HG03064 (cell line): Measurements from ENCODE around the gene CCDC27.
A peak's percentile ranks its signal among the peaks of the same experiment; 100 is the strongest.
"Not testable (repeated sequence)": the region's sequence is repeated elsewhere in the genome, so short reads cannot be mapped to it uniquely, and the experiment has no call there.

Source experiments
- ATAC-seq: cut with Tn5 transposase; IDR thresholded peaks from one replicate; pipeline ENCODE4 v1.9.1; 2021; ENCODE audit warnings: low read depth; ENCODE audit not compliant: unreplicated experiment

CCDC27 gene

DNA sequence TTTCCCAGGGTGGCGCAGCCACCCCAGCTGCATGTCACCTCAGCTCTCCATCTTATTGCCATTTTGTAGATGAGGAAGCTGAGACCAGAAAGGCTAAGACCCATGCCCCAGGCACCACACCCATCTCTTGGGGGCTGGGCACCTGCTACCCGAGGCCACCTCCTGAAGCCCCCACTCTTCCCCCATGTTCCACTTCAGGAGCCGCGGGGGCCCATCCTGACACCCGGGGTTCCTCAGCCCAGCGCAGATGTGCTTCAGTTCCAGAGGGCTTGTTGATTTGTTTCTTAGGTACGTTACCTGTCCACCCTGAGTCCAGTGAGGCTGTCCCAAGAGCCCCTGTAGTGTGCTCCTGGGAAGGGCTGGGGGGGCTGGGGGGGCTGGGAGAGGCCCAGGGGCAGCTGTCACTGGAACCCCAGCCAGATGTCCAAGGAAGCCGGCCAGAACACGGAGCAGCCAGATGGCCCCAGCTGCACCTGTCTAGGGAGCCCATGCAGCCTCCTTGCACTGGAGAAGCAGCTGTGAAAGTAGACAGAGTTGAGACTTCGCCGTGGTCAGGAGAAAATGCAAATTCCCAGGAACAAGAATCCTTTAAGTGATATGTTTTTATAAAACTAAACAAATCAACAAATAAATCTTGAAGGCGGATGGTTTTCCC lies 17.1 kb upstream of the CCDC27 start:
- ATAC-seq, result no peak

DNA sequence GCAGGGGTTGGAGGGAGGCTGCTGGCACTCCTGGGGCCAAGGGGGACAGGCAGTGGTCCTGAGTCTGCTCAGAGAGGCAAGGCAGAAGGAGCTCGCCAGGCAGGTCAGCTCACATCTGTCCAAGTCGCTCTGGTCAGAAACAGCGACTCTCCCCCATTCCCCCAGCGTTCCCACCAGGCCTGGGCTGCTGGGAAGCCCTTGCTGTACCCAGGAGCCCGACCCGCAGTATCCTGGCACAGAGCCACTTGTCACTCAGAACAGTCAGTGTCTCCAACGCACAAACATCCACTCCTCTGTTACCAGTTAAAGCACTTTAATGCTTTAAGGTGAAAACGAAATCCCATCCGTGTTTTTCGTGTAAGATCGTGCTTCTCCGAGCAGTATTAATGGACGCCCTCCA lies 16.6 kb upstream of the CCDC27 start:
- no peak for ATAC-seq

GRCh38 chr1:3736131-3736561 lies 16.1 kb upstream of the CCDC27 start:
- no peak for ATAC-seq

DNA sequence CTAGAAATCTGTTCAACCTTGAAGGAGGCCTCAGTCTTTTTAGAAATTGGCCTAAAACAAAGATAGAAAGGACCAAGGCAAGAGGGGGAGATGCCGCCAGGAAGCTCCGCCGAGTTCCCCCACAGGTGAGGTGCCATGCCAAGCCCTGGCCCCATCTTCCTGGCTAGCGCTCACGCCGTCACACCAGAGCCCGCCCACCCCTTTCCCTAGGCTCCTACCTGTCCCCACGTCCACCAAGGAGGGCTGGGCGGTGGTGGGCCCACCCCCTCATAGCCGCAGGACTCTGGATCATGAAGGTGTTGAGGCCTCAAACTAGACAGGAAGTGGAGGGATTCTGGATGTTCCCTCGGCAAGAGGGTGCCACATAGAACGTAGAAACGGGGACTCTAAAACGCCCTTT lies 15.5 kb upstream of the CCDC27 start:
- no peak for ATAC-seq

DNA sequence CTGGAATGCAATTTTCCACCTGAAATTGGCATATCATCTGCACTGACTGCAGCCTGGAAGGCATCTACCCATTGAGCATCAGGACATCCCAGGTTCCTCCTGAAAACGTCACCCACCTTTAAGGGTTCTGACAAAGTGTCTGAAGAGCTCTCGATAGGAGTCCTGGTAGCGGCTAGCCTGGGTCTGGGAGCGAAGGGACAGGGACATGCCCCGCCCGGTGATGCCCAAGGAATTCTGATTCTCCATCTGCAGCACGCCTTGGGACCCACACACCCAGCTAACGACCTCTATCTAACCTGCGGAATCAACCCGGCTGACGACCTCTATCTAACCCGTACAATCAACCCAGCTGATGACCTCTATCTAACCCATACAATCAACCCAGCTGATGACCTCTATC lies 13.3 kb upstream of the CCDC27 start:
- no peak for ATAC-seq

DNA sequence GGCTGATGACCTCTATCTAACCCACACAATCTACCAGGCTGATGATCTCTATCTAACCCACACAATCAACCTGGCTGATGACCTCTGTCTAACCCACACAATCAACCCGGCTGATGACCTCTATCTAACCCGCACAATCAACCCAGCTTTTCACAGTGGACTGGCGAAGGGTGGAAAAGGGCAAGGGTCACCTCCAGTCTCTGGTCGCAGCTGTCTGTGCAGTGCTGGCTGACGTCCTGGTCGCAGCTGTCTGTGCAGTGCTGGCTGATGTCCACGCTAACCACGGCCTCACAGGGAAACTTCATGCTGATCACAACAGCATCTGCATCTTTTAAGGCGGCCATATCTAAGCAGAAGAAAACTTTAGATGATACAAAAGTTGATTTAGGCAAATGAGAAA lies 12.2 kb upstream of the CCDC27 start:
- ATAC-seq, result no peak

DNA sequence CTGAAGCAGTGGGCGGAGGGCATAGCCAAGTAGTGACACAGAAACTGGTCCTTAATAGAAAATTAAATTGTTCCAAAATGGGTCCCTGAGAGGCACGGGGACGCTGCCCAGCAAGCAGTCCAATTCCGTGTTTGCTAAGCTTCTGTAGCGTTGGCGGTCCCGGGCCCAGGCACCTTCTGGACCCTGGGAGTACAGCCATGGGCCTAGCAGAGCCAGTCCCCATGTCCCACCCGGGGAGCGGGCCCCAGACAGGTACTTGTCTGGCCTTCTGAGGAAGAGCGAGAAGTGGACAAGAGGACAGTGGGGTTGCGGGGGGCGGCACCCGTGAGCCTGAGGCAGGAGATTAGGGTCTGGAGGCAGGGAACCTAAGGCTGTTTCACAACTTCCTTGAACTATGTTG lies 11.5 kb upstream of the CCDC27 start:
- ATAC-seq, result no peak

DNA sequence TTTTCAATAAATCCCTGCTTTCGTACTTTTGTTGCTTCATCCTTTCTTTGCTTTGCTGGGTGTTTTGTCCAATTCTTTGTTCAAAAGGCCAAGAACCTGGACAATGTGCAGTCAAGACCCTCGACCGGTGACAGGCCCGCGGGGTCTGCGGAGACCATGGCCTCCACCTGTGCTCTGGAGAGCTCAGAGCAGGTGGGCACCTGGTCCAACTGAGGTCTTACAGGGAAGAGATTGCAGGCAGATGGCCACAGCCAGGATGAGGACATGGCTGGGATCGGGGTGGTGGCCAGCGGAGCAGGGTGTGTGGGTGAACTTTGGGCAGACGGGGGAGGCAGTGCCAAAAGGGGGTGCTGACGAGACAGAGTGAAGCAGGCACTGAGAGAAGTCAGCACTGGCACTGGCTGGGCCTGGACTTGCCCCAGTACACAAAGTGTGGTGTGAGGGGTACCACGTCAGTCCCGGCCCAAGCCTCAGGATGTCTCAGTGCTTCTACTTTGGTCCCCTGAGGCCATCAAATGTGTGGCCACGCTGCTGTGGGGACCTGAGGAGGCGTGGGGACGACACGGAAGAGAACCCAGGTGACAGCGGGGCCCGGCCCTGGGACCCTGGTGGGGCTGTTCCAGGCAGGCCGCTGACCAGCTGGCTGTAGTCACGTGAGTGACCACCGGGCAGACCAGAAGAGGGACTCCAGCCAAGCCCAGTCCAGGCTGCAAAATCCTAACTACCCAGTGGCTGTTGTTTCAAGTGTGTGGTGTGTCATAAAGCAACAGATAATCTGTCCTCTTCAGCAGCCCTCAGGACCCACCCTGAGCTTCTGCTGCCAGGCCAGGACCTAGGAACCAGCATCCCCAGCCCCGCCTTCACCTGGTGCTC lies 10.4 kb upstream of the CCDC27 start:
- no peak for ATAC-seq

DNA sequence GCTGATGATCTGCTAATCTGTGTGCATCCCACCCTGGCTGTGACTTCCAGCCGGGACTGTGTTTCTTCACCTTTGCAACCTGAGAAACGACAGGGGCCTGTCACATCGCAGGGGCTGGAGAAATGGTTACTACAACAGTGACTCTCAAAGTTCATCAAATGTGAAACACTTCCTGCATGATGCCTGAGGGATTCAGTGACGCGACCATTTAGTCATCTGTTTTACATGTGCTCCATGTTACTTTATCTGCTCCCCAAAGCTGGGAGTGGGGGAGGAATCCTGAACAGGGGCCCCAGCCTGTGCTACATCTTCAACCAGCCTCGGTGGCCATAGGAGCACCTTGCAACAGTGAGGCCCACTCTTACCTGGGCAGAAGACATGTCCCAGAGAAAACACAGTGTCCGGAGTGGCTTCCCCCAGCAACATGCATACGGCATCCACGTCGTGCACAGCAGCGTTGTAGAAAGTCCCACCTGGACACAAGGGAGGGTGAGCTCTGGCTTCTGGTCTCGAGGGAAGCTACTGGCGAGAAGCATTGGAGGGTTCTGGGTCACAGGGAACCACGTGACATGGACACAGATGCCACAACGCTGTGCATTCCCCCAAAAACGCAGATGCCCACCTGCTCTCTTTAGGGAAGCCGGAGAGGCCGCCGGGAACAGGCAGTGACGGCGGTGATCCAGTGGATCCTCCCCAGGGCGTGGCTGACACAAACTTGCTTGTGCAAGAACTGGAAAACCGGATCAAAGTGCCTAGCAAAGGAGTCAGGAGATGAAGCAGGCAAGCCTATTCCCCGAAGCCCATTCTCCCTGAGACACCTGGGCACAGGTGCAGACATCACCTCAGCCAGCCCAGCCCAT lies 9.6 kb upstream of the CCDC27 start:
- ATAC-seq, result no peak

- ATAC-seq, result no peak
These were observed 8.8 kb upstream of the CCDC27 start for GRCh38 chr1:3743421-3743820.

DNA sequence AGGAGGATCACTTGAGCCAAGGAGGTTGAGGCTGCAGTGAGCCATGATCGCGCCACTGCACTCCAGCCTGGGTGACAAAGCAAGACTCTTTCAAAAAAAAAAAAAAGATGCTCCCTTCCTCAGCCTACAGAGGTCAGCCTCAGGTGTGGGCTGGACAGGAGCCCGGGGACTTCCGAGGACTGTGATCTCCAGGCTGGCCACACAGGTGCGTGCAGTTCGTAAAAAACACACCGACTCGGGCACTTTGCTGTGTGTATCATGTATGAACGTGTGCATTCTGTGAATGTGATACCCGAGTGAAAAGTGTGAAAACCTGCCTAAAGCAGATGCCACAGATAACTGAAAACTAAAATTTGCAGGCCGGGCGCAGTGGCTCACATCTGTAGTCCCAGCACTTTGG lies 8.4 kb upstream of the CCDC27 start:
- no peak for ATAC-seq

DNA sequence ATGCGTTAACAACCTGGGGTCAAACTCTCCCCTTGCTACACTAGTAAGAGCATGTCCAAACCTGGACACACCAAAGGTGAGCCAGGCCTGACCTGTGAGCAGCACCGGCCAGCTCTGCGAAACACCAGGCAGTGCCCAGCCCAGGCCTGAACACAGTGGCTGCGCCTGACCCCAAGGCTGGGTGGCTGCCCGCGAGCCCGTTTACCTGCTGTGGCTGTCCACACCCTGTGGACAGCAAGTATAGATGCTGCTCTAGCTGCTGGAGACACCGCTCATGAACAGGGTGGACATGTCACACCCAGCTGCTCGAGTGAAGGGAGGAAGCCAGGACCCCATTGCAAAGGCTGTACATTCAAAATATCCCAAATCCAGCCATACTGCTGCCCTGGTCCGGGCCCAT lies 7.6 kb upstream of the CCDC27 start:
- ATAC-seq, result no peak

DNA sequence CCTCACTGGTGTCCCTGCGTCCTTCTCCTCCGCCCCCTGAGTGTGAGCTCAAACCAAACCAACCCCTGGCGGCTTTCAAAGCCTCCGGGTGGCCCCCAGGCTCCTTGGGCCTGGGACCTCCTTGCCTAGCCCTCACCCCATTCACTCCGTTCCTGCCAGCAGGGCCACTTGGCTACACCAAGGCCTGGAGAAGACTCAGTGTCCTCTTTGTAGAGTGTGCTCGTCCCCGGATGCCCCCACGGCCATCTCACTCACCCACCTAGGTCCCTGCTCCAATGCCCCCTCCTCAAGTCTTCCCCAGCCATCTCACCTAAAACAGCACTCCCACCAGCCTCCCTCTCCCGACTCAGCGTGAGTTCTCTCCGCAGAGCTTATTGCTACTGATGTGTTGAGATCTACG lies 7.2 kb upstream of the CCDC27 start:
- ATAC-seq, result no peak

DNA sequence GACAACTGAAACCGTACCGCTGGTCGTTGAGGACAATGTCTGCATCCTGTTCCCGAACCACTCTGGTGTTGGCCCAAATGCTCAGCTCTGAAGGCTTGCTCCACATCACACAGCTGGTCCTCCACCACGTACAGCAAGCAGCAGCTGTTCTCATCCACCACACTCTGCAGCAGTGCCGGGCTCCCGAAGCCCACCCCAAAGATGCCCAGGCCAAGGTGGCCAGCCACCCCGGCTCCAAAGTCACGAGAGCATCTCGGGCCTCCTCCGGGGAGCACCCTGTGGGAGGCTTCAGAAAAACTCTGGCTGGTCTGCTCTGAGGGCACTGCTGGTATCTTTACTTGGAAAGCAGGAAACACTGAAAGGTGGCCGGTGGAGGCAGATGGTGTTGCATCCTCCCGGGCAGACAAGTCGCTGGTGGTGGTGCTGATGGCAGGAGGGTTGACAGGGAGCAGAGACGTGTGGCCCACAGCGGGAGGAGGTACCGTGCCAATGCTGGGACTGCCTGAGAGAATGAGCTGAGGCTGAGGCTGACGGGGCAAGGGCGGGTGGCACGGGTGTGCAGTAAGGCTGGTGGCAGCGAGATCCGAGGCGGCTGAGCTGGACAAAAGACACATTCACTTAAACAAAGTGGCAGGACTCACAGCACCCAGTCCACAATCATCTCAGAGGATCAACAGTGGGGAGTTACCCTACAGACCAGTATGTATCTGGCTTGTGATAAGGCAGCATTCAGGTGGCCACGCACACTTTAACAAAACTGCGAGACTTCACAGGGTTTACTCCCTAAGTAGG lies 6.5 kb upstream of the CCDC27 start:
- no peak for ATAC-seq

DNA sequence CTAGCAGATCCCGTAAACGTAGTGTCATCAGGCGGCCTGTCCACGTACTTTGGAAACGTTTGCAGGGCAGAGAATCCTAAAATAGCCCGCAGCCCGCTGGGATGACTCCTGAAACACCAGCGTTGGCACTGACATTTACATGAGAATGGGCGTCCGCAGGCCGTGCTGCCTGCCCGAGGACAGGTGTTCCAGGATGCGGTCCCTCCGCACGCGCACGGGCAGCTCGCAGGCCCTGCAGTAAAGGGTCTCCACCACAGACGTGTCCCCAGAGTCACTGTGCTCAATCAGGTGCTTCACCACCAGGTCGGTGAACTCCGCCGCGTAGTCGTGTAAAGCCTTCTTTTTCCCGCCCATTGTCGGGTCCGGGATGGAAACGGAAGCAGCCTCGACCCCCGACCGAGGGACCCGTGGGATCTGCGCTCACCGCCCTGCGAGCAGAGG lies 5.8 kb upstream of the CCDC27 start:
- no peak for ATAC-seq

- ATAC-seq, result peak; percentile 85
These were observed 5.3 kb upstream of the CCDC27 start for GRCh38 chr1:3746830-3747521.

DNA sequence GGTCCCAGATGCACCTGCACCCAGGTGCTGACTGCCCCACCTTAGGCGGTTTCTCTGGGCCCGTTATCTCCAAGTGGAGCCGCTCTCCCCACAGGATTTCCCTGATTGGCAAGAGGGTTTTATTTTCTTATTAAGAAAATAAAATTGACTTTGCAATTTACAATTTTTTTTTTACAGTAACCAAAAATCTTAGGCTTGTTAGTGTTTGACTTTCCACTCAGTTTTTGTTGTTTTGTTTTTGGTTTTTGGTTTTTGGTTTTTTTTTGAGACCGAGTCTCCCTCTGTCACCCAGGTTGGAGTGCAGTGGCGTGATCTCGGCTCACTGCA lies 4.8 kb upstream of the CCDC27 start:
- ATAC-seq, result no peak

- ATAC-seq, result no peak
These were observed 4.3 kb upstream of the CCDC27 start for GRCh38 chr1:3747903-3748302.

DNA sequence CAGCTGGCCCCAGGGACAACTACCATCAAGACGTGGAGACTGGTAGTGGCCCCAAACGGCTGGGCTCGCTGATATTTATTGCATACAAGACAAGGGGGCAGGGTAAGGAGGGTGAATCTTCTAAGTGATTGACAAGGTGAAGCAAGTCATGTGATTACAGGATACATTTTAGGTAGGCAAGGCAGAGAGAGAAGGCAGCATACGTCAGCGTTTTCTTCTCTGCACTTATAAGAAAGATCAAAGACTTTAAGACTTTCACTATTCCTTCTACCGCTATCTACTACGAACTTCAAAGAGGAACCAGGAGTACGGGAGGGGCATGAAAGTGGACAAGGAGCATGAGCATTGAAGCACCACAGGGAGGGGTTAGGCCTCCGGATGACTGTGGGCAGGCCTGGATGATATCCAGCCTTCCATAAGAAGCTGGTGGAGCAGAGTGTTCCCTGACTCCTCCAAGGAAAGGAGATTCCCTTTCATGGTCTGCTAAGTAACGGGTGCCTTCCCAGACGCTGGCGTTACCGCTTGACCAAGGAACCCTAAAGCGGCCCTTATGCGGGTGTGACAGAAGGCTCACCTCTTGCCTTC lies 3.8 kb upstream of the CCDC27 start:
- ATAC-seq, result not testable (repeated sequence)

- no peak for ATAC-seq
These were observed 2.7 kb upstream of the CCDC27 start for GRCh38 chr1:3749512-3749911.
